ENCODE measurements around the gene ZBTB39. TPM values are rescaled to one million over a fixed set of nuclear protein-coding genes. Genes with fewer than 3 reads are reported as not detected.
"Not testable (repeated sequence)": the region's sequence is repeated elsewhere in the genome, so short reads cannot be mapped to it uniquely, and the experiment has no call there.

The ZBTB39 gene
- total RNA-seq, 1 donor from 2014 or later, result 2.7 TPM

- intact Hi-C loops (cut with micrococcal nuclease), result no loop called here
- no peaks in the 10 kb centered on the region for H3K36me3 ChIP-seq
- no peak overlapping the region for H3K4me3 ChIP-seq
Observed at GRCh38 chr12:56980941-56981530, 25.3 kb downstream of the ZBTB39 start.

GRCh38 chr12:56980268-56980667 is 26.1 kb downstream of the ZBTB39 start:
- no peak for DNase-seq
- Histone ChIP-seq H3K9me3 (replicated peaks) (no peaks in the 10 kb centered on the region), H3K27me3 (ENCODE audit: low read depth) (no peaks in the 10 kb centered on the region), H3K4me1 (no peaks in the 10 kb centered on the region), H3K36me3 (no peaks in the 10 kb centered on the region), H3K27ac (replicated peaks) (no peak overlapping the region), H3K4me3 (no peak overlapping the region)
- intact Hi-C loops (cut with micrococcal nuclease), result no loop called here
- TF ChIP-seq CTCF (IDR thresholded peaks at IDR 0.05; ENCODE audit: borderline replicate concordance), result no peak

More at GRCh38 chr12:56980941-56981530, 25.3 kb downstream of the ZBTB39 start:
- no peak for TF ChIP-seq CTCF (IDR thresholded peaks at IDR 0.05; ENCODE audit: borderline replicate concordance)
- Histone ChIP-seq H3K9me3 (replicated peaks) (no peaks in the 10 kb centered on the region), H3K4me1 (no peaks in the 10 kb centered on the region), H3K27ac (replicated peaks) (no peak overlapping the region), H3K27me3 (ENCODE audit: low read depth) (no peaks in the 10 kb centered on the region)
- DNase-seq, result no peak

GRCh38 chr12:56979628-56980027 is 26.7 kb downstream of the ZBTB39 start:
- Histone ChIP-seq H3K9me3 (replicated peaks) (no peaks in the 10 kb centered on the region), H3K27me3 (ENCODE audit: low read depth) (no peaks in the 10 kb centered on the region), H3K4me3 (no peak overlapping the region), H3K36me3 (no peaks in the 10 kb centered on the region), H3K4me1 (no peaks in the 10 kb centered on the region), H3K27ac (replicated peaks) (no peak overlapping the region)
- DNase-seq, result no peak
- no peak for TF ChIP-seq CTCF (IDR thresholded peaks at IDR 0.05; ENCODE audit: borderline replicate concordance)
- intact Hi-C loops (cut with micrococcal nuclease), result no loop called here

- no peak for TF ChIP-seq CTCF (IDR thresholded peaks at IDR 0.05; ENCODE audit: borderline replicate concordance)
- Histone ChIP-seq H3K9me3 (replicated peaks) (no peaks in the 10 kb centered on the region), H3K27ac (replicated peaks) (no peak overlapping the region), H3K4me3 (no peak overlapping the region), H3K4me1 (no peaks in the 10 kb centered on the region), H3K36me3 (no peaks in the 10 kb centered on the region), H3K27me3 (ENCODE audit: low read depth) (no peaks in the 10 kb centered on the region)
- no peak for DNase-seq
- intact Hi-C loops (cut with micrococcal nuclease), result no loop called here
Observed at GRCh38 chr12:56978397-56979138, 27.8 kb downstream of the ZBTB39 start.

GRCh38 chr12:56977361-56977760 is 29.0 kb downstream of the ZBTB39 start:
- intact Hi-C loops (cut with micrococcal nuclease); H3K9me3 ChIP-seq (replicated peaks); H3K4me3 ChIP-seq; H3K27ac ChIP-seq (replicated peaks); DNase-seq; H3K36me3 ChIP-seq; H3K4me1 ChIP-seq; H3K27me3 ChIP-seq (ENCODE audit: low read depth): not testable (repeated sequence)

GRCh38 chr12:56974224-56974623 is 32.1 kb downstream of the ZBTB39 start:
- H3K4me3 ChIP-seq; intact Hi-C loops (cut with micrococcal nuclease); DNase-seq; H3K9me3 ChIP-seq (replicated peaks); H3K27me3 ChIP-seq (ENCODE audit: low read depth); H3K4me1 ChIP-seq; H3K27ac ChIP-seq (replicated peaks); H3K36me3 ChIP-seq: not testable (repeated sequence)

- H3K9me3 ChIP-seq (replicated peaks), result peaks cover 11% of the 10 kb centered on the region
- H3K27ac ChIP-seq (replicated peaks); H3K27me3 ChIP-seq (ENCODE audit: low read depth); H3K36me3 ChIP-seq; H3K4me3 ChIP-seq; DNase-seq; H3K4me1 ChIP-seq; intact Hi-C loops (cut with micrococcal nuclease): not testable (repeated sequence)
Observed at GRCh38 chr12:56968910-56969309, 37.4 kb downstream of the ZBTB39 start.

- not testable (repeated sequence) for H3K27me3 ChIP-seq (ENCODE audit: low read depth)
Observed at GRCh38 chr12:56965997-56966642, 40.2 kb downstream of the ZBTB39 start.

GRCh38 chr12:56965124-56965523 is 41.2 kb downstream of the ZBTB39 start:
- intact Hi-C loops (cut with micrococcal nuclease); H3K4me1 ChIP-seq; DNase-seq; H3K27ac ChIP-seq (replicated peaks); H3K36me3 ChIP-seq; H3K4me3 ChIP-seq; H3K27me3 ChIP-seq (ENCODE audit: low read depth): not testable (repeated sequence)
- H3K9me3 ChIP-seq (replicated peaks), result peaks cover 11% of the 10 kb centered on the region

More at GRCh38 chr12:56965997-56966642, 40.2 kb downstream of the ZBTB39 start:
- DNase-seq; H3K4me1 ChIP-seq; H3K4me3 ChIP-seq; H3K27ac ChIP-seq (replicated peaks); H3K36me3 ChIP-seq; intact Hi-C loops (cut with micrococcal nuclease): not testable (repeated sequence)
- peaks cover 11% of the 10 kb centered on the region for H3K9me3 ChIP-seq (replicated peaks)

Measured in left ventricle myocardium inferior (tissue), 1 donor.